AG10803 (cell line): ENCODE results near the gene LRG1.

Experiments used
- DNase-seq: peaks from one replicate; pipeline ENCODE4 v3.0.0; 2010; ENCODE audit warnings: low read depth
- H3K4me3 ChIP-seq: 2 replicates; pipeline ENCODE4 v1.5.1; 2011; ENCODE audit warnings: mild to moderate bottlenecking, low read length, control low read depth
- TF ChIP-seq, protein P1 (sequence below): conservative IDR thresholded peaks from 2 replicates; pipeline ENCODE4 v1.5.1; 2011; ENCODE audit warnings: mild to moderate bottlenecking, low read length, control low read depth, inconsistent platforms

Gene LRG1

DNA sequence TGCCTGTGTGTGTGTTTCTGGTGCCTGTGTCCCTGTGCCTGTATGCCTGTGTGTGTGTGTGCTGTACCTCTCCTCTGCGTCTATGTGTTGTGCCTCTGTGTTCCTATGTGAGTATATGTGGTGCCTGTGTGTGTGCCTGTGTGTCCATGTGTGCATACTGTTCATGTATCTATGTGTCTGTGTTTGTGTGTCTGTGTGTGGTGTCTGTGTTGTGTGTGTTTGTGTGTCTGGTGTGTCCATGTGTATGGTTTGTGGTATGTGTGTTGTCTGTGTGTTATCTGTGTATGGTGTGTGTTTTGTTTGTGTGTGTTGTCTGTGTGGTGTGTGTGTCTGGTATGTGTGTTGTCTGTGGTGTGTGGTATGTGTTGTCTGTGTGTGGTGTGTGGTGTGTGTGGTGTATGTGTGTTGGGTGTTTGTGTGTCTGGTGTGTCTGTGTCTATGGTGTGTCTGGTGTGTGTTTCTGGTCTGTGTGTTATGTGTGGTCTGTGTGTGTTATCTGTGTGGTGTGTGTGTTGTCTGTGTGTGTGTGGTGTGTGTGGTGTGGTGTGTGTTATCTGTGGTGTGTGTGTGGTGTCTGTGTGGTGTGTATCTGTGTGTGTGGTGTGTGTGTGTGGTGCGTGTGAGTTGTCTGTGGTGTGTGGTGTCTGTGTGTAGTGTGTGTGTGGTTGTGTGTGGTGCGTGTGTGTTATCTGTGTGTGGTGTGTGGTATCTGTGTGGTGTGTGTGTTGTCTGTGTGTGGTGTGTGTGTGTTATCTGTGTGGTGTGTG lies 47.3 kb downstream of the LRG1 start:
- TF ChIP-seq, protein P1, sequence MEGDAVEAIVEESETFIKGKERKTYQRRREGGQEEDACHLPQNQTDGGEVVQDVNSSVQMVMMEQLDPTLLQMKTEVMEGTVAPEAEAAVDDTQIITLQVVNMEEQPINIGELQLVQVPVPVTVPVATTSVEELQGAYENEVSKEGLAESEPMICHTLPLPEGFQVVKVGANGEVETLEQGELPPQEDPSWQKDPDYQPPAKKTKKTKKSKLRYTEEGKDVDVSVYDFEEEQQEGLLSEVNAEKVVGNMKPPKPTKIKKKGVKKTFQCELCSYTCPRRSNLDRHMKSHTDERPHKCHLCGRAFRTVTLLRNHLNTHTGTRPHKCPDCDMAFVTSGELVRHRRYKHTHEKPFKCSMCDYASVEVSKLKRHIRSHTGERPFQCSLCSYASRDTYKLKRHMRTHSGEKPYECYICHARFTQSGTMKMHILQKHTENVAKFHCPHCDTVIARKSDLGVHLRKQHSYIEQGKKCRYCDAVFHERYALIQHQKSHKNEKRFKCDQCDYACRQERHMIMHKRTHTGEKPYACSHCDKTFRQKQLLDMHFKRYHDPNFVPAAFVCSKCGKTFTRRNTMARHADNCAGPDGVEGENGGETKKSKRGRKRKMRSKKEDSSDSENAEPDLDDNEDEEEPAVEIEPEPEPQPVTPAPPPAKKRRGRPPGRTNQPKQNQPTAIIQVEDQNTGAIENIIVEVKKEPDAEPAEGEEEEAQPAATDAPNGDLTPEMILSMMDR: no peak
- no peak for DNase-seq
- H3K4me3 ChIP-seq: no peak overlapping the region

DNA sequence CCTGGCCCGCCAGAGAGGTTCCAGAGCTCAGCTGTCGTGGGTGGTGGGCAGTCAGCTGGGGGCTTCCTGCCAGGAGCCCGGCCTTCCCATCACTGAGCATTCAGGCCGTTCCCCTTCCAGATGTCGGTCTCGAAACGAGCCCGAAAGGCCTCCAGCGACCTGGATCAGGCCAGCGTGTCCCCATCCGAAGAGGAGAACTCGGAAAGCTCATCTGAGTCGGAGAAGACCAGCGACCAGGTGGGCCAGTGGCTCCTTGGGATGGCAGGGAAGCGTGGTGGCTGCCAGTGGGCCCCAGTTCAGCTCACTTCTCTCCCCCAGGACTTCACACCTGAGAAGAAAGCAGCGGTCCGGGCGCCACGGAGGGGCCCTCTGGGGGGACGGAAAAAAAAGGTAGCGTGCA lies 48.4 kb downstream of the LRG1 start:
- no peak for DNase-seq
- TF ChIP-seq, protein P1: no peak
- H3K4me3 ChIP-seq: no peak overlapping the region

DNA sequence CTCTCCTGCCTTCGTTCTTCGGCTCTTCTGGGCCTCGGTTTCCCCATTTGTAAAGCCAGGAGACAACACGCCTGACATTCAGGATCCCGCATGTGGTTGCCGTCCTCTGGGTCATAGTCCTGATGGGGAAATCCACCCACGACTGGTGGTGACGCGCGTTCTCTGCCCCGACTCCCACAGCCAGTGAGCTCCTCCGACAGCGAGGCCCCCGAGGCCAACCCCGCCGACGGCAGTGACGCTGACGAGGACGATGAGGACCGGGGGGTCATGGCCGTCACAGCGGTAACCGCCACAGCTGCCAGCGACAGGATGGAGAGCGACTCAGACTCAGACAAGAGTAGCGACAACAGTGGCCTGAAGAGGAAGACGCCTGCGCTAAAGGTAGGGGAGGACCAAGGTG lies 51.3 kb downstream of the LRG1 start:
- H3K4me3 ChIP-seq: no peak overlapping the region
- DNase-seq: no peak
- TF ChIP-seq, protein P1: no peak

DNA sequence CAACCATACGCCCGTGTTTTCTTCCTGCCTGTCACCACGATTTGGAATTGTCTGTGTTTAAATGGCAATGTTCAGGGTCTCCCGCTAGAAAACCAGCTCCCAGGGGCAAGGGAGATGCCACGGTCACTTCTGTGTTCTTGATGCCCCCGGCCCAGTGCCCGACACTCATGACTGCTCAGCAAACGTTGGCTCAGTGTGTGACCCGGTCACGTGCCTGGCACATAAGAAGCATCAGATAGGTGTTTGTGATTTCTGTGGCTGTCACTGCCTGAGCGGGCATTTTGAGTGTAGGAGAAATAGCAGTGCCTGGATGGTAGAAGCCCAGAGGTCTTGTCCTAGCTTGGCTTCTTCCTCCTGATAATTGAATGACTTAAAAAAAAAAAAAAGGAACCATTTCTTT lies 52.3 kb downstream of the LRG1 start:
- DNase-seq: no peak
- TF ChIP-seq, protein P1: no peak
- no peak overlapping the region for H3K4me3 ChIP-seq
